K562 treated with DMSO at 1 percent for 48 hours (cell line): ENCODE results near the gene LYPD6B. TPM values are rescaled to one million over a fixed set of nuclear protein-coding genes. Genes with fewer than 3 reads are reported as not detected.

Experiments used
- total RNA-seq: library from RNA; unstranded; fragments of 300-600 nt; gene quantifications from 2 replicates; pipeline ENCODE4 v1.2.3, GENCODE V29; 2022; ENCODE audit warnings: low replicate concordance; ENCODE audit errors: extremely low read depth

Gene LYPD6B
- total RNA-seq, result not detected in 2 replicates

DNA sequence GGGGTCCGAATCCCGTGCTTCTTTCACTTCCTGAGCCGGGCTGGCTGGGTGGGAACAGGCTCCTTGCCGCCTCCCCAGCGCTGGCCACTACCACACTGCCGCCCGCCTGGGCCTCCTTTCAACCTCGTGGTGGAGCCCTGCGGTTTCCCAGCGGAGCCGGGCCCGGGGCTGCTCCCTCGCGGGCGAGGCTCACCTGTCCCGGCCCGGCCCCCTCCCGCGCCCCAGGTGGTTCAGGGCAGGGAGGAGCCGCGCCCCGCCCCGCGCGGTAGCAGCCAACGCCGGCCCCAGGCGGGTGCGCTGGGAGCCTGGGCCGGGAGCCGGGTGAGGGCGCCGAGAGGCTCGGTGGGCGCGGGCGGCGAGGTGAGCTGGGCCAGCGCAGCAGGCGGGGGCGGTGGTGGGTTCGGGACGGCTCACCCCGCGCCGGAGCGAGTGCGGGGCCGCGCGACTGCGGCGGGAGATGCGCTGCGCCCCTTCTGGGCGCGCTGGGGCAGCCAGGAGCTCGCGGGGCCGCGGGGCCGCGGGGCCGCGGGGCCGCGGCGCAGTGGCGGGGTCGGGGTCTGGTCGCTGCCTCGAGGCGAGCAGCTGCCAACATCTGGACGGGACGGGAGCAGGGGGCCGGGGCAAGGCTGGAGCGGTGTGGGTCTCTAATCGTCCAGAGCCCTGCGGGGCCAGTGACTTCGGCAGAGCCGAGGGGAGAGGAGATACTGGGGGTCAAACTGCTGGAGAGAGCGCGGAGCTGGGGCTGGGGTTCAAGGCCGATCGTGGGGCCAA, at the start of gene LYPD6B:
LYPD6B (plus strand) TSS at position 258 of the 771 bp plus-strand sequence. CDS start 92,250 bp downstream, outside the sequence.

Other genes with a start within 250 kb of the LYPD6B start
- not detected in 2 replicates for gene KIF5C, start 163.5 kb upstream of the LYPD6B start, total RNA-seq